Endothelial cell of umbilical vein (primary cell): ENCODE data around the gene GH1. TPM values are rescaled to one million over a fixed set of nuclear protein-coding genes. Genes with fewer than 3 reads are reported as not detected.
"Not testable (repeated sequence)": the region's sequence is repeated elsewhere in the genome, so short reads cannot be mapped to it uniquely, and the experiment has no call there.

ENCODE experiments used
- BruUV-seq: library from RNA; stranded (reverse); fragments of 400-500 nt; replicated peaks from 2 replicates; lab custom pipeline; 2021; lab: Mats Ljungman, UMichigan
- CTCF ChIA-PET: fragments of 300-600, 350-600 bp; sonication (Branson Sonifier 250); formaldehyde crosslinking; loops from one replicate; lab custom pipeline; 2021; ENCODE audit warnings: antibody characterized with exemption, inconsistent platforms; lab: Charles Lee
- POLR2A ChIA-PET: fragments of 300-600, 350-600 bp; sonication (Branson Sonifier 250); formaldehyde crosslinking; loops from one replicate; lab custom pipeline; 2021; ENCODE audit warnings: antibody characterized with exemption, inconsistent platforms; lab: Charles Lee
- DNase-seq: peaks from one replicate; pipeline ENCODE4 v3.0.0-alpha.2; 2011; ENCODE audit warnings: low read depth, low spot score
- FAIRE-seq: peaks from 2 replicates; lab custom pipeline; 2011; peaks lifted over from hg19 to GRCh38; lab: Jason Lieb, UNC
- H2AFZ ChIP-seq: 2 replicates; pipeline ENCODE4 v1.6.0; 2012; ENCODE audit warnings: low read depth, low read length, control low read depth, inconsistent platforms
- H3K27ac ChIP-seq: 2 replicates; pipeline ENCODE4 v1.5.1; 2011; ENCODE audit warnings: low read depth, mild to moderate bottlenecking, control low read depth, low read length, moderate library complexity; ENCODE audit not compliant: insufficient read depth
- H3K27me3 ChIP-seq, 2 experiments: 2 replicates each; pipeline versions ENCODE4 v1.6.0 to v1.6.1; 2011; ENCODE audit warnings: low read length in 2 of 2, mixed read lengths in 1 of 2; ENCODE audit not compliant: control insufficient read depth in 2 of 2, insufficient read depth in 2 of 2
- H3K36me3 ChIP-seq, 2 experiments: 2 replicates in 1 of 2; 3 replicates in 1 of 2; pipeline ENCODE4 v1.5.1; 2011; ENCODE audit warnings: low read length in 2 of 2, mild to moderate bottlenecking in 1 of 2, moderate library complexity in 1 of 2; ENCODE audit not compliant: control insufficient read depth in 2 of 2, insufficient read depth in 2 of 2; ENCODE audit errors: extremely low read depth in 1 of 2
- H3K4me1 ChIP-seq: 3 replicates; pipeline ENCODE4 v1.5.1; 2011; ENCODE audit warnings: mild to moderate bottlenecking, low read length; ENCODE audit not compliant: control insufficient read depth, insufficient read depth; ENCODE audit errors: extremely low read depth
- H3K4me2 ChIP-seq: 2 replicates; pipeline ENCODE4 v1.6.1; 2011; ENCODE audit warnings: low read length, control low read depth, mixed read lengths; ENCODE audit not compliant: insufficient read depth
- H3K4me3 ChIP-seq, 3 experiments: fragments of 200-600 bp in 1 of 3; sonication (generic), shearing (Covaris generic) in 1 of 3; replicated peaks in 1 of 3; 2 replicates each; pipeline ENCODE4 v1.5.1; 2011 to 2016; ENCODE audit warnings: control low read depth in 3 of 3, low read length in 3 of 3, mild to moderate bottlenecking in 2 of 3, inconsistent platforms in 1 of 3, low read depth in 1 of 3, moderate library complexity in 1 of 3; ENCODE audit not compliant: insufficient read depth in 1 of 3
- H3K79me2 ChIP-seq: 2 replicates; pipeline ENCODE4 v1.6.0; 2012; ENCODE audit warnings: low read length, inconsistent platforms; ENCODE audit not compliant: control insufficient read depth, insufficient read depth
- H3K9ac ChIP-seq: replicated peaks from 2 replicates; pipeline ENCODE3; 2011; ENCODE audit warnings: low read length, control low read depth; ENCODE audit not compliant: insufficient read depth; ENCODE audit errors: extremely low read depth
- H3K9me1 ChIP-seq: replicated peaks from 3 replicates; pipeline ENCODE4 v1.6.0; 2011; ENCODE audit warnings: mild to moderate bottlenecking, low read length; ENCODE audit not compliant: control insufficient read depth, insufficient read depth; ENCODE audit errors: extremely low read depth
- H3K9me3 ChIP-seq: replicated peaks from 2 replicates; pipeline ENCODE4 v1.5.1; 2012; ENCODE audit warnings: low read length, inconsistent platforms; ENCODE audit not compliant: control insufficient read depth, insufficient read depth
- H4K20me1 ChIP-seq: replicated peaks from 2 replicates; pipeline ENCODE3; 2011; ENCODE audit warnings: mild to moderate bottlenecking, low read length; ENCODE audit not compliant: control insufficient read depth, insufficient read depth; ENCODE audit errors: extremely low read depth
- dilution Hi-C: fragments of 300-500 bp; cut with MboI; formaldehyde crosslinking; loops from one replicate; pipeline ENCODE4 v1.15.0; 2019; ENCODE audit warnings: low sequenced_read_pairs; ENCODE audit not compliant: extremely low pct_ligation_motif_present
- intact Hi-C: fragments of 100-400 bp; cut with micrococcal nuclease; formaldehyde crosslinking; loops from one replicate; pipeline ENCODE4 v1.10.0; 2022
- polyA plus RNA-seq, 4 experiments: library from polyadenylated mRNA; depleted of rRNA in 3 of 4; stranded (reverse) in 3 of 4; unstranded in 1 of 4; fragments of >200 nt; gene quantifications; 2 replicates each; pipeline versions ENCODE4 v1.2.1 to v1.2.3, GENCODE V29; 2011 to 2012; ENCODE audit warnings: missing spikeins in 1 of 4
- total RNA-seq: library from RNA; stranded (reverse); gene quantifications from 2 replicates; pipeline ENCODE4 v1.2.3, GENCODE V29; 2021
- TF ChIP-seq, protein P1 (sequence below): IDR thresholded peaks from 2 replicates; pipeline ENCODE4 v1.6.1; 2011; ENCODE audit not compliant: insufficient read depth, insufficient read length
- TF ChIP-seq, protein P2 (sequence below), 2 donors: IDR thresholded peaks; 1 replicate in 1 of 2; 2 replicates in 1 of 2; pipeline ENCODE4 v1.5.1; 2011; ENCODE audit warnings: low read length in 2 of 2, mild to moderate bottlenecking in 2 of 2, moderate library complexity in 2 of 2, control low read depth in 1 of 2, inconsistent platforms in 1 of 2, low read depth in 1 of 2; ENCODE audit not compliant: insufficient read depth in 1 of 2; ENCODE audit errors: extremely low read depth in 1 of 2

Gene GH1
- total and polyA plus RNA-seq, 2 donors (not counting 3 experiments of a cell fraction or from before 2014, with no cell fraction given): not detected

DNA sequence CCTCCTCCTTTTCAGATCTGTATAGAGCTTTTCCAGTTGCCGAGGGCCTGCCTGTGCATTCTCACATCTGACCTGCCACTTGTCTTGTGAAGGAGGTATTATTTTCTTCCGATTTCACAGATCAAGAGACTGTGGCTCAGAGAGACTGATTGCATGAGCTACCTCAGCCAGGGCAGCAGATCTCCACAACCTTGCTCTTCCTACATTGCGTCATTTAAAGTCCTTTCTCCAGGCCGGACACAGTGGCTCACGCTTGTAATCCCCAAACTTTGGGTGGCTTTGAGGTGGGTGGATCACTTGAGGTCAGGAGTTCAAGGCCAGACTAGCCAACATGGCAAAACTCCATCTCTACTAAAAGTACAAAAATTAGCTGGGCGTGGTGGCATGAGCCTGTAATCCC, 1.4 kb upstream of the GH1 start:
- H3K36me3 ChIP-seq, H3K4me3 ChIP-seq, BruUV-seq, DNase-seq, dilution Hi-C loops, H4K20me1 ChIP-seq, H3K9ac ChIP-seq, H3K79me2 ChIP-seq, intact Hi-C loops, H3K9me1 ChIP-seq, H3K4me2 ChIP-seq, H3K4me1 ChIP-seq, H3K9me3 ChIP-seq, H3K27me3 ChIP-seq, H2AFZ ChIP-seq, FAIRE-seq, H3K27ac ChIP-seq: not testable (repeated sequence)
- ChIA-PET POLR2A (interaction anchor here (1.0 to 1.4 kb wide), 2 partner anchors 80 to 211 kb away, joined by 3 to 5 read pairs; no protein-coding TSS in a partner anchor), CTCF (interaction anchor here (0.7 to 7.3 kb wide), 39 partner anchors 8 to 382 kb away, joined by 3 to 183 read pairs (median 6); partner anchors contain the start of genes CD79B, ERN1, ICAM2 and PRR29)

DNA sequence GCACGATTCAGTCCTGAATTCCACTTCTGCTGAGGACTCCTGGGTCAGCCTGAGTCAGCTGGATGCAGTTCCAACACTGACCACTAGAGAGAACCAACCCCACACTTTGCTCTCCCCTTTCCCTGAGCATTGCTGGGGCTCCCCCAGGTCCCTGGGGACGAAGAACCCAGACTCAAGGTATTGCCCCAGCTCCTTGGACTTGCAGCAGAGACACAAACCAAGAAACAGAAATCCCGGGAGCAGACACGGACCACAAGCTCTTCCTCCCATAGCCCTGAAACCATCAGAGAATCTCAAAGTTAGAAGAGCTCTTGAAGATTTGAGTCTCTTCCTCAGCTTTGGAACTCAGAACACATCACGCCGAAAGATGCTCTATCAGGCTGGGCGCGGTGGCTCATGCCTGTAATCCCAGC, 678 bp upstream of the GH1 start:
- peaks cover 0 to 3% of the 10 kb centered on the region in 2 experiments for H3K27me3 ChIP-seq
- no peaks in the 10 kb centered on the region for H3K36me3 ChIP-seq
- no peak overlapping the region for H3K4me2 ChIP-seq
- dilution Hi-C loops (no loop called here), intact Hi-C loops (loop anchor here (1.0 kb wide), 4 partner anchors 27 to 214 kb away; no protein-coding TSS in a partner anchor)
- no TSS peak for BruUV-seq
- no peaks in the 10 kb centered on the region for H3K9me3 ChIP-seq
- no peaks in the 10 kb centered on the region for H4K20me1 ChIP-seq
- no peaks in the 10 kb centered on the region for H3K4me1 ChIP-seq
- peak; percentile 68 for DNase-seq
- TF ChIP-seq, protein P1, sequence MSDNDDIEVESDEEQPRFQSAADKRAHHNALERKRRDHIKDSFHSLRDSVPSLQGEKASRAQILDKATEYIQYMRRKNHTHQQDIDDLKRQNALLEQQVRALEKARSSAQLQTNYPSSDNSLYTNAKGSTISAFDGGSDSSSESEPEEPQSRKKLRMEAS: no peak
- TF ChIP-seq, protein P2, sequence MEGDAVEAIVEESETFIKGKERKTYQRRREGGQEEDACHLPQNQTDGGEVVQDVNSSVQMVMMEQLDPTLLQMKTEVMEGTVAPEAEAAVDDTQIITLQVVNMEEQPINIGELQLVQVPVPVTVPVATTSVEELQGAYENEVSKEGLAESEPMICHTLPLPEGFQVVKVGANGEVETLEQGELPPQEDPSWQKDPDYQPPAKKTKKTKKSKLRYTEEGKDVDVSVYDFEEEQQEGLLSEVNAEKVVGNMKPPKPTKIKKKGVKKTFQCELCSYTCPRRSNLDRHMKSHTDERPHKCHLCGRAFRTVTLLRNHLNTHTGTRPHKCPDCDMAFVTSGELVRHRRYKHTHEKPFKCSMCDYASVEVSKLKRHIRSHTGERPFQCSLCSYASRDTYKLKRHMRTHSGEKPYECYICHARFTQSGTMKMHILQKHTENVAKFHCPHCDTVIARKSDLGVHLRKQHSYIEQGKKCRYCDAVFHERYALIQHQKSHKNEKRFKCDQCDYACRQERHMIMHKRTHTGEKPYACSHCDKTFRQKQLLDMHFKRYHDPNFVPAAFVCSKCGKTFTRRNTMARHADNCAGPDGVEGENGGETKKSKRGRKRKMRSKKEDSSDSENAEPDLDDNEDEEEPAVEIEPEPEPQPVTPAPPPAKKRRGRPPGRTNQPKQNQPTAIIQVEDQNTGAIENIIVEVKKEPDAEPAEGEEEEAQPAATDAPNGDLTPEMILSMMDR (IDR thresholded peaks at IDR 0.05; ENCODE audit: extremely low read depth in 1 of 2, insufficient read depth in 1 of 2, low read depth in 1 of 2, low read length in 2 of 2): peak; percentile 75 to 89
- CTCF ChIA-PET: interaction anchor here (0.7 to 7.3 kb wide), 40 partner anchors 9 to 383 kb away, joined by 3 to 183 read pairs (median 6); partner anchors contain the start of genes CD79B, ERN1, ICAM2 and PRR29
- POLR2A ChIA-PET: interaction anchor here (1.0 to 1.4 kb wide), 2 partner anchors 81 to 211 kb away, joined by 3 to 5 read pairs; no protein-coding TSS in a partner anchor
- H3K9ac ChIP-seq: no peak overlapping the region
- no peak overlapping the region for H2AFZ ChIP-seq
- H3K4me3 ChIP-seq: no peak overlapping the region
- no peaks in the 10 kb centered on the region for H3K79me2 ChIP-seq
- FAIRE-seq: peak; percentile 92
- H3K9me1 ChIP-seq: no peaks in the 10 kb centered on the region
- no peak overlapping the region for H3K27ac ChIP-seq
